Neural progenitor cell (in vitro differentiated cells): ENCODE measurements around the gene UNC13C. TPM values are rescaled to one million over a fixed set of nuclear protein-coding genes. Genes with fewer than 3 reads are reported as not detected.

Source experiments
- DNase-seq: peaks from one replicate; pipeline ENCODE4 v3.0.0-alpha.2; 2016; ENCODE audit warnings: low spot score
- H2AFZ ChIP-seq: fragments of 200-600 bp; sonication (generic); replicated peaks from 2 replicates; pipeline ENCODE4 v1.6.1; 2016; ENCODE audit warnings: antibody characterized with exemption
- H3F3A ChIP-seq: fragments of 200-600 bp; sonication (generic); 2 replicates; pipeline ENCODE4 v1.6.1; 2016; ENCODE audit warnings: antibody characterized with exemption, low read depth
- H3K27ac ChIP-seq: fragments of 200-600 bp; sonication (generic); 2 replicates; pipeline ENCODE4 v1.5.1; 2016; ENCODE audit warnings: mild to moderate bottlenecking
- H3K27me3 ChIP-seq: fragments of 200-600 bp; sonication (generic); 2 replicates; pipeline ENCODE4 v1.6.1; 2016; ENCODE audit warnings: mild to moderate bottlenecking, moderate library complexity
- H3K36me3 ChIP-seq: fragments of 200-600 bp; sonication (generic); 2 replicates; pipeline ENCODE4 v1.5.1; 2016
- H3K4me1 ChIP-seq: fragments of 200-600 bp; sonication (generic); 2 replicates; pipeline ENCODE4 v1.6.1; 2016; ENCODE audit warnings: mixed run types
- H3K4me2 ChIP-seq: fragments of 200-600 bp; sonication (generic); 2 replicates; pipeline ENCODE4 v1.6.1; 2016
- H3K4me3 ChIP-seq: fragments of 200-600 bp; sonication (generic); 2 replicates; pipeline ENCODE4 v1.5.1; 2016
- H3K79me2 ChIP-seq: fragments of 200-600 bp; sonication (generic); 2 replicates; pipeline ENCODE4 v1.6.1; 2016; ENCODE audit warnings: low read depth
- H3K9ac ChIP-seq: fragments of 200-600 bp; sonication (generic); 2 replicates; pipeline ENCODE4 v1.6.1; 2016
- H3K9me3 ChIP-seq: fragments of 200-600 bp; sonication (generic); 2 replicates; pipeline ENCODE4 v1.5.1; 2016; ENCODE audit warnings: low read depth
- H4K20me1 ChIP-seq: fragments of 200-600 bp; sonication (generic); 2 replicates; pipeline ENCODE4 v1.6.1; 2016; ENCODE audit warnings: low read depth
- H3K27ac Mint-ChIP-seq: 3 replicates; pipeline ENCODE4 v1.8.0; 2021; ENCODE audit warnings: mixed read lengths
- H3K27me3 Mint-ChIP-seq: 2 replicates; pipeline ENCODE4 v1.8.0; 2022; ENCODE audit warnings: low read depth, mild to moderate bottlenecking, inconsistent platforms, moderate library complexity, mixed read lengths; ENCODE audit not compliant: insufficient read depth
- H3K36me3 Mint-ChIP-seq: 3 replicates; pipeline ENCODE4 v1.8.0; 2021; ENCODE audit warnings: mixed read lengths
- H3K4me1 Mint-ChIP-seq: 3 replicates; pipeline ENCODE4 v1.8.0; 2021; ENCODE audit warnings: mixed read lengths
- H3K4me3 Mint-ChIP-seq: 3 replicates; pipeline ENCODE4 v1.8.0; 2021; ENCODE audit warnings: mild to moderate bottlenecking, moderate library complexity, mixed read lengths
- H3K9me3 Mint-ChIP-seq: 3 replicates; pipeline ENCODE4 v1.8.0; 2020; ENCODE audit warnings: mixed read lengths
- CTCF ChIP-seq: fragments of 200-600 bp; sonication (generic); IDR thresholded peaks from 2 replicates; pipeline ENCODE4 v1.5.1; 2017; ENCODE audit warnings: antibody characterized with exemption, mild to moderate bottlenecking
- EZH2 ChIP-seq: fragments of 200-600 bp; sonication (generic); IDR thresholded peaks from 2 replicates; pipeline ENCODE4 v1.6.1; 2017; ENCODE audit warnings: antibody characterized with exemption, mild to moderate bottlenecking, moderate library complexity
- EZH2phosphoT487 ChIP-seq: fragments of 200-600 bp; sonication (generic); IDR thresholded peaks from 2 replicates; pipeline ENCODE4 v1.6.1; 2017; ENCODE audit warnings: antibody characterized with exemption
- total RNA-seq: library from RNA; depleted of rRNA; stranded (reverse); fragments of >200 nt; gene quantifications from 2 replicates; pipeline ENCODE4 v1.2.3, GENCODE V29; 2015; ENCODE audit warnings: low replicate concordance

UNC13C gene
- total RNA-seq, 1 donor from 2014 or later, result not detected

- Mint-ChIP-seq H3K27me3 (no peaks in the 10 kb centered on the region), H3K27ac (no peak overlapping the region), H3K9me3 (no peaks in the 10 kb centered on the region), H3K4me1 (peaks cover 7% of the 10 kb centered on the region), H3K4me3 (no peak overlapping the region), H3K36me3 (no peaks in the 10 kb centered on the region)
- H3K27me3 ChIP-seq, result no peaks in the 10 kb centered on the region
- H2AFZ ChIP-seq, result no peak overlapping the region
- H4K20me1 ChIP-seq, result no peaks in the 10 kb centered on the region
- H3K79me2 ChIP-seq, result no peaks in the 10 kb centered on the region
- TF ChIP-seq EZH2phosphoT487 (no peak), CTCF (no peak), EZH2 (no peak)
- H3K27ac ChIP-seq, result no peak overlapping the region
- no peak overlapping the region for H3K4me3 ChIP-seq
- H3K9ac ChIP-seq, result no peak overlapping the region
- peaks cover 8% of the 10 kb centered on the region for H3K9me3 ChIP-seq
- H3F3A ChIP-seq, result no peaks in the 10 kb centered on the region
- DNase-seq, result no peak
- no peak overlapping the region for H3K4me2 ChIP-seq
- no peaks in the 10 kb centered on the region for H3K4me1 ChIP-seq
- H3K36me3 ChIP-seq, result no peaks in the 10 kb centered on the region
Observed at GRCh38 chr15:54007256-54007655, 29.0 kb downstream of the UNC13C start.

- H3K36me3 ChIP-seq, result no peaks in the 10 kb centered on the region
- no peak overlapping the region for H3K4me3 ChIP-seq
- no peak overlapping the region for H2AFZ ChIP-seq
- H3K27me3 ChIP-seq, result no peaks in the 10 kb centered on the region
- no peak overlapping the region for H3K4me3 Mint-ChIP-seq
- H4K20me1 ChIP-seq, result no peaks in the 10 kb centered on the region
- H3K27ac ChIP-seq, result no peak overlapping the region
- H3K9me3 ChIP-seq, result peaks cover 8% of the 10 kb centered on the region
- no peak for DNase-seq
- no peaks in the 10 kb centered on the region for H3F3A ChIP-seq
- no peaks in the 10 kb centered on the region for H3K4me1 ChIP-seq
- H3K9ac ChIP-seq, result no peak overlapping the region
- no peaks in the 10 kb centered on the region for H3K9me3 Mint-ChIP-seq
- no peak overlapping the region for H3K27ac Mint-ChIP-seq
- peaks cover 2% of the 10 kb centered on the region for H3K27me3 Mint-ChIP-seq
- H3K4me1 Mint-ChIP-seq, result peaks cover 7% of the 10 kb centered on the region
- H3K79me2 ChIP-seq, result no peaks in the 10 kb centered on the region
- H3K4me2 ChIP-seq, result no peak overlapping the region
- H3K36me3 Mint-ChIP-seq, result no peaks in the 10 kb centered on the region
- TF ChIP-seq EZH2, result no peak
- TF ChIP-seq CTCF, result no peak
- no peak for TF ChIP-seq EZH2phosphoT487
Observed at GRCh38 chr15:54011656-54012055, 33.4 kb downstream of the UNC13C start.

GRCh38 chr15:54014067-54014655 lies 35.9 kb downstream of the UNC13C start:
- Histone ChIP-seq H3K9me3 (peaks cover 11% of the 10 kb centered on the region), H3K4me1 (no peaks in the 10 kb centered on the region), H3K27me3 (no peaks in the 10 kb centered on the region), H2AFZ (no peak overlapping the region), H3K36me3 (no peaks in the 10 kb centered on the region), H3K4me2 (no peak overlapping the region), H3F3A (no peaks in the 10 kb centered on the region), H3K4me3 (no peak overlapping the region), H4K20me1 (no peaks in the 10 kb centered on the region), H3K27ac (no peak overlapping the region), H3K79me2 (no peaks in the 10 kb centered on the region), H3K9ac (no peak overlapping the region)
- Mint-ChIP-seq H3K4me1 (peaks cover 7% of the 10 kb centered on the region), H3K36me3 (no peaks in the 10 kb centered on the region), H3K27me3 (peaks cover 2% of the 10 kb centered on the region), H3K4me3 (no peak overlapping the region), H3K9me3 (no peaks in the 10 kb centered on the region), H3K27ac (no peak overlapping the region)
- DNase-seq, result no peak
- TF ChIP-seq EZH2phosphoT487 (no peak), EZH2 (no peak), CTCF (no peak)
